Right atrium auricular region (tissue), 2 donors: ENCODE results near the gene UGGT1. TPM values are rescaled to one million over a fixed set of nuclear protein-coding genes. Genes with fewer than 3 reads are reported as not detected.
A peak's percentile ranks its signal among the peaks of the same experiment; 100 is the strongest.

ENCODE experiments used
- DNase-seq: peaks from one replicate; pipeline ENCODE4 v3.0.0-alpha.2; 2019; ENCODE audit warnings: low spot score
- H3K27ac ChIP-seq, 2 donors: fragments of 200-600 bp; sonication (generic); 1 replicate in 1 of 2; 2 replicates in 1 of 2; pipeline ENCODE4 v1.5.1; 2016 to 2019
- H3K27me3 ChIP-seq, 2 donors: fragments of 200-600 bp; sonication (generic); one replicate each; pipeline versions ENCODE4 v1.5.1 to v1.6.0; 2017 to 2019
- H3K36me3 ChIP-seq: fragments of 200-600 bp; sonication (generic); one replicate; pipeline ENCODE4 v1.5.1; 2016
- H3K4me1 ChIP-seq, 2 donors: fragments of 200-600 bp; sonication (generic); one replicate each; pipeline versions ENCODE4 v1.5.1 to v1.6.0; 2017 to 2019
- H3K4me3 ChIP-seq, 2 donors: fragments of 200-600 bp; sonication (generic); 1 replicate in 1 of 2; 2 replicates in 1 of 2; pipeline ENCODE4 v1.5.1; 2017 to 2019; ENCODE audit warnings: mild to moderate bottlenecking in 1 of 2, moderate library complexity in 1 of 2
- H3K9me3 ChIP-seq, 2 donors: fragments of 200-600 bp; sonication (generic); one replicate each; pipeline ENCODE4 v1.5.1; 2019
- total RNA-seq, 2 donors: library from RNA; depleted of rRNA; stranded (reverse); fragments of >200 nt; gene quantifications; one replicate each; pipeline ENCODE4 v1.1.0, GENCODE V29; 2016
- TF ChIP-seq, protein P1 (sequence below), 2 donors: fragments of 200-600 bp; sonication (generic); IDR thresholded peaks; one replicate each; pipeline ENCODE4 v1.5.1; 2019; ENCODE audit warnings: antibody characterized with exemption in 2 of 2

UGGT1 gene
- 10 to 100 TPM; 33.5 to 47.2 TPM for total RNA-seq

- Histone ChIP-seq H3K4me3 (peak within 1 kb of the TSS; percentile 80 to 96), H3K27me3 (no peaks in the 10 kb centered on the region), H3K36me3 (no peaks in the 10 kb centered on the region), H3K4me1 (peaks cover 0 to 11% of the 10 kb centered on the region in 2 donors), H3K9me3 (no peaks in the 10 kb centered on the region), H3K27ac (peak within 1 kb of the TSS; percentile 75 to 86)
- TF ChIP-seq, protein P1, sequence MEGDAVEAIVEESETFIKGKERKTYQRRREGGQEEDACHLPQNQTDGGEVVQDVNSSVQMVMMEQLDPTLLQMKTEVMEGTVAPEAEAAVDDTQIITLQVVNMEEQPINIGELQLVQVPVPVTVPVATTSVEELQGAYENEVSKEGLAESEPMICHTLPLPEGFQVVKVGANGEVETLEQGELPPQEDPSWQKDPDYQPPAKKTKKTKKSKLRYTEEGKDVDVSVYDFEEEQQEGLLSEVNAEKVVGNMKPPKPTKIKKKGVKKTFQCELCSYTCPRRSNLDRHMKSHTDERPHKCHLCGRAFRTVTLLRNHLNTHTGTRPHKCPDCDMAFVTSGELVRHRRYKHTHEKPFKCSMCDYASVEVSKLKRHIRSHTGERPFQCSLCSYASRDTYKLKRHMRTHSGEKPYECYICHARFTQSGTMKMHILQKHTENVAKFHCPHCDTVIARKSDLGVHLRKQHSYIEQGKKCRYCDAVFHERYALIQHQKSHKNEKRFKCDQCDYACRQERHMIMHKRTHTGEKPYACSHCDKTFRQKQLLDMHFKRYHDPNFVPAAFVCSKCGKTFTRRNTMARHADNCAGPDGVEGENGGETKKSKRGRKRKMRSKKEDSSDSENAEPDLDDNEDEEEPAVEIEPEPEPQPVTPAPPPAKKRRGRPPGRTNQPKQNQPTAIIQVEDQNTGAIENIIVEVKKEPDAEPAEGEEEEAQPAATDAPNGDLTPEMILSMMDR (IDR thresholded peaks at IDR 0.05), result no peak
- peak; percentile 92 for DNase-seq
Observed at GRCh38 chr2:128090945-128091725, at the start of gene UGGT1. Gene UGGT1 (plus strand): TSS chr2:128091200. CDS start chr2:128091358, 158 bp downstream.

DNA sequence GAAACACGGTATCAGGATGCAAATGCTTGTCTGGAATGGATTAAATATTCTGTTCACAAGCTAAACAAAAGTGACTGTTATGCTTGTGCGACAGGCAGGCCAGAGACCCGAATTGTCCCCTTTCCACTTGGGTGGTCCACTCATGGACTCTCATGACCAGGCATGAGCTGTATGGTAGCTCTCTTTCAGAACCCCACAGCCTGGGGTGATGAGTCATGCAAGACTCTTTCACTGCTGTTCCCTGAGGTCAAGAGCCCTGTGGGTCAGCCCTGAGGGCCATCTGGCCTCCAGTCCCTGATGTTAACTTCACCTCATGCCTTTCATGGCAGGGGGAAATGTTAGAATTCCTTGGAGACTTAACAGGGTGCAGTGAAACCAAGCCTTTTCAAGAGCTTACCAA, 49.4 kb upstream of the UGGT1 start:
- Histone ChIP-seq H3K36me3 (no peaks in the 10 kb centered on the region), H3K9me3 (peaks cover 3 to 39% of the 10 kb centered on the region in 2 donors), H3K4me1 (no peaks in the 10 kb centered on the region), H3K27me3 (no peaks in the 10 kb centered on the region), H3K4me3 (no peak overlapping the region), H3K27ac (no peak overlapping the region)
- DNase-seq, result no peak
- TF ChIP-seq, protein P1 (IDR thresholded peaks at IDR 0.05), result no peak

DNA sequence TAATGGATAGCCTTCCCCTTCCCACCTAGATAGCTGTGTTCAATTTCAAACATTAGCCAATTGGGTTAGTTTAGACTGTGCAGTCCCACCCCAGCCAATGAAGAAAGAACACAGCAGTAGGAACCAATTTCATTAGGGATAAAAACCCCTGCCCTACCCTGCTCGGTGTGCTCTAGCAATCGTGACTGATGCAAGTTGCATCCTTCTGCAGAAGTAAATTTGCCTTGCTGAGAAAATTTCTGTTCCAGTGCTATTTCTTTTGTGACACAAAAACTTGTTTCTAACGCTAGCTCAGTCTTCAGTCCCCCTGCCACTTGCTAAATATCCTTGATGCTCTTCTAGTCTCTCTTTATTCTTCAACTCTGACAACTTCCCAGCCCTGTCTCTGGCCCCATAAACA, 48.0 kb upstream of the UGGT1 start:
- H3K9me3 ChIP-seq, result peaks cover 0 to 24% of the 10 kb centered on the region in 2 donors
- no peaks in the 10 kb centered on the region for H3K27me3 ChIP-seq
- no peaks in the 10 kb centered on the region for H3K4me1 ChIP-seq
- no peak overlapping the region for H3K4me3 ChIP-seq
- H3K27ac ChIP-seq, result no peak overlapping the region
- H3K36me3 ChIP-seq, result no peaks in the 10 kb centered on the region
- TF ChIP-seq, protein P1 (IDR thresholded peaks at IDR 0.05), result no peak
- DNase-seq, result no peak

DNA sequence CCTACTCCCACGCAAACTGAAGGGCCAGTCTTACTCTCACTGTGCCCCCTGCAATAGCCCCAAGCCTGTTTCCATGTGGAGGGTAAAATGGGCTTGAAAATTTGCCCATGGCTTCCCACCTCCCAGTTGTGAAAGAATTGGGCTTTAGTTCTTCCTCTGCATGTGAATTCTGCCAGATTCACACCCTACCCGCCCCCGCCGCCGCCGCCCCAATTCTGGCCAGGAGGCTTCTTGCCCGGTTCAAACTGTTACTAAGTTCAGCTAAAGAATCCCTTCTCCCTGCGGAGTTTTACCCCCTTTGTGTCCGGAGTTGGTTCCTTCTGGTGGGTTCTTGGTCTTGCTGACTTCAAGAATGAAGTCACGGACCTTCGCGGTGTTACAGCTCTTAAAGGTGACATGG, 37.7 kb upstream of the UGGT1 start:
- Histone ChIP-seq H3K27me3 (no peaks in the 10 kb centered on the region), H3K4me1 (no peaks in the 10 kb centered on the region), H3K27ac (no peak overlapping the region), H3K36me3 (no peaks in the 10 kb centered on the region), H3K9me3 (peaks cover 0 to 9% of the 10 kb centered on the region in 2 donors), H3K4me3 (no peak overlapping the region)
- no peak for DNase-seq
- TF ChIP-seq, protein P1 (IDR thresholded peaks at IDR 0.05), result no peak

DNA sequence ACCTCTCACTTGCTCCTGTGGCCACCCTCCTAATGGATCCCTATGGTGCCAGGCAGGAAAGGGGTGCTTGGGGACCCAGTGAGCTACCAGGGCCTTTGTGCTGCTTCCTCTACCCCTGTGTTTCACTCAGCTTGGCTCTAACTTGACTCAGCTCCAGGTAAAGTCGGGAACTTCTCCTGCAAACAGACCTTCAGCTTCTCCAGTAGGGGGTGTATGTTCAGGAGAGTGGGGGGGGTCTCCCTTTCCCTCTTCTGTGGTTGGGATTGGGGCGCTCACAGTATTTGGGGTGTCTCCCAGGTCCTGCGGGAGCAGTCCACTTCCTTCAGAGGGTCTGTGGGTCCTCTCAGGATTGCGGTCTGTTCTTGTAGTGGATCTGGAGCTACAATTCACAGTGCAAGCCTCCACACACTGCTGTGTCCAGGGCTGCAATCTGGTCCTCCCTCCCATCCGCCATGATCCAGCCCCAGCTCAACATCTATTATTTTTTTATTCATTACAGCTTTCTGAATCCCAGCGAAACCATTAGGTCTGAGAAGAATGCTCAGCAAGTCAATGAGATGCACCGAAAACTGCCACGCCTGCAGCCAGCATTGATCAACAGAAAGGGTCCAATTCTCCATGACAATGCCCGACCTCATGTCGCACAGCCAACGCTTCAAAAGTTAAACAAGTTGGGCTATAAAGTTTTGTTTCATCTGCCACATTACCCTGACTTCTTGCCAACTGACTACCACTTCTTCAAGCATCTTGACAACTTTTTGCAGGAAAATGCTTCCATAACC, 36.7 kb upstream of the UGGT1 start:
- Histone ChIP-seq H3K27me3 (no peaks in the 10 kb centered on the region), H3K9me3 (peaks cover 0 to 6% of the 10 kb centered on the region in 2 donors), H3K36me3 (no peaks in the 10 kb centered on the region), H3K4me1 (no peaks in the 10 kb centered on the region), H3K4me3 (no peak overlapping the region), H3K27ac (no peak overlapping the region)
- TF ChIP-seq, protein P1 (IDR thresholded peaks at IDR 0.05), result no peak
- no peak for DNase-seq
